ENCODE results near the gene TEX44.
A peak's percentile ranks its signal among the peaks of the same experiment; 100 is the strongest.

TEX44 gene

DNA sequence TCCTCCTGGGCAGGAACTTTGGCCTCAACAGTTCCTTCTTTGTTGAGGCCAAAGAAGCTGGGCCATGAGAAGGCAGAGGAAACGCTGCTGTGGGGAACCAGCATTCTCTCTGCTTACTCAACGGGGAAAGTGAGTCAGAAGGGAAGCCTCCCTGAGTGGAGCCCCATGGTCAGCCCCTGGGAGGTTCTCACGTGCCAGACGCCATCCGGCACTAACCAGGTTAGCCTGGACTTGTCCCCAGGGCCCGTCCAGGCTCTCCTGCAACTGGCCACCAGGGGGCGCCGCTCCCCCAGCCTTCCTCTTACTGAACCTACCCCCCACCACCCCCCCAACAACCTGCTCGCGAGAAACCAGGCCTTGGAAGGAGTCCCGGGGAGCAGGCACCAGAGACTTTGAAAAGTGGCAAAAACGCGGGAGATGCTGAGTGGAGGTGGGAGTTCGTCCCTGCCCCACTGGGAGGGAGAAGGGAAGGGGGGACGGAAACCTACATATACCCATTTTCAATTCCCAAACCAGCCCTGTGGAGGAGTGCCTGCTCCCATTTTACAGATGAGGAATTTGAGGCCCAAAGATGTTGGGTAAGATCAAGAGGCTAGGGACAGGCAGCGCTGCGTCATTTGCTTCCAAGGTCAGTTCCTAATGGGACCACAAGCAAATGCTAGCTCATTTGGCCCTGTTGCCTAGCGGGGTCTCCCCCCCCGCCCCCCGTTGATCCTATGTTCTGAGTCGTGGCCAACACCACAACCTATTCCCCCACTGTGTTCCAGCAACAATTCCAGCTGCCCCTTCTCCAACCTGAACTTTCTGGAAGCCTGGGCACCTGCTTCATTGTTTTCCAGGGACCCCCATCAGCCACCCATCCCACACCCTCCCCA is 20.0 kb downstream of the TEX44 start:
- Mint-ChIP-seq H3K27ac (peak overlapping the region; percentile 98), H3K9me3 (no peaks in the 10 kb centered on the region), H3K4me3 (peak overlapping the region; percentile 86), H3K4me1 (peaks cover 53% of the 10 kb centered on the region), H3K36me3 (no peaks in the 10 kb centered on the region), H3K27me3 (no peaks in the 10 kb centered on the region)

DNA sequence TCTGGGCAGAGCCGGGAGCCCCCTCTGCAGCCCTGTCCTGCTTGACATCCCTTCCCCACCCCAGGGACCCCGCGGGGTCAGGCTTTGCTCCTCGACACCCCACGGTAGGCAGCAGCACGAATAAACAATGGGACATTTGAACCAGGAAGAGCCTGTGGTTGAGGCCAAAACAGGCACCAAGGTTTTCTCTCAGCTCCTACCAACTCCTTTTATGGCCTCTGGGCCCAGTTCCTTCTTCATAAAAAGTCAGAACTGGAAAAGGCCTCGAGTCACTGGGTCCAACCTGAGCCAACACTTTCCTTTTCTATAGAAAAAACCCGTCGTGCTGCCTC is 20.6 kb downstream of the TEX44 start:
- Mint-ChIP-seq H3K27ac (peak overlapping the region; percentile 98), H3K36me3 (no peaks in the 10 kb centered on the region), H3K4me1 (peaks cover 53% of the 10 kb centered on the region), H3K27me3 (no peaks in the 10 kb centered on the region), H3K4me3 (peak overlapping the region; percentile 86), H3K9me3 (no peaks in the 10 kb centered on the region)

DNA sequence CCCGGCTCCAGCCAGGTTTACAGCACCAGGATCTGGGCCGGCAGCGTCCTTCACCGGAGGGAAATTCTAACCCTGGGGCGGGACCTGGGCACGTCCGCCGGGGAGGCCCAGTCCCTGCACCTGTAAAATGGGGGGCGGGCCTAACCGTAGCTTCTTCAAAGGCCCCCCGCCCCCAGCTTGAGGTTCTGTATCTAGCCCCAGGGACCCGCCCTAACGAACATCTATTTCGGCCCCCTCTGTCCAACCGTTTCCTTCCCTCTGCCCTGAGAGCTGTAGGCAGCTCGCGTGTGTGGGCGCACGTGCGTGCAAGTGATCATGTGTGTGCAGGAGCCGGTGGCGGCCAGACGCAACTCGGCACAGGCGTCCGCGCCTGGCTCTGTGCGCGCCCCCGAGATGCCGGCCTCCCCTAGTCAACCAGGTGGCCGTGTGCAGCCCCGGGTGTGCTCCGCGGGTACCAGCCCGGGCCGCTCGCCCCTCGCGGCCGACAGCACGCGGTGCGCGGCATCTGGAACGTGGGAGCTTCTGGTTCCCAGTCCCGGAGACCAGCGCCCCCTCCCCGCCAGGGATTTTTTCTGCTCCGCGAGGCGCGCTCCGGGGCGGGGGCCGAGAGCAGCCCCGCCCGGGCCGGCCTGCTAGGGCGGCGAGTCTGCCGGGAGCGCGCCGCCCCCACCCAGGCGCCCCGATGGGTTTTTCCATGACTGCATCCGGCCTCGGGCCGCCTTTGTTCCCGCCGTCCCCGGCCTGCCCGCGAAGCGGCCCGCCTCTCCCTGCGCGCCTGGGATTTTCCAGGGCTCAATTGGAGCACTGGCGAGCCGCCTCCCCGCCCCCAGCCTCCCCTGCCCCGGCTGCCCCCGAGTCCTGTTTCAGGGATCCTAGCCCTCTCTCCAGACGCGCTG is 21.2 kb downstream of the TEX44 start:
- Mint-ChIP-seq H3K27me3 (no peaks in the 10 kb centered on the region), H3K4me1 (peaks cover 53% of the 10 kb centered on the region), H3K27ac (peak overlapping the region; percentile 98), H3K9me3 (no peaks in the 10 kb centered on the region), H3K4me3 (peak overlapping the region; percentile 88), H3K36me3 (no peaks in the 10 kb centered on the region)

DNA sequence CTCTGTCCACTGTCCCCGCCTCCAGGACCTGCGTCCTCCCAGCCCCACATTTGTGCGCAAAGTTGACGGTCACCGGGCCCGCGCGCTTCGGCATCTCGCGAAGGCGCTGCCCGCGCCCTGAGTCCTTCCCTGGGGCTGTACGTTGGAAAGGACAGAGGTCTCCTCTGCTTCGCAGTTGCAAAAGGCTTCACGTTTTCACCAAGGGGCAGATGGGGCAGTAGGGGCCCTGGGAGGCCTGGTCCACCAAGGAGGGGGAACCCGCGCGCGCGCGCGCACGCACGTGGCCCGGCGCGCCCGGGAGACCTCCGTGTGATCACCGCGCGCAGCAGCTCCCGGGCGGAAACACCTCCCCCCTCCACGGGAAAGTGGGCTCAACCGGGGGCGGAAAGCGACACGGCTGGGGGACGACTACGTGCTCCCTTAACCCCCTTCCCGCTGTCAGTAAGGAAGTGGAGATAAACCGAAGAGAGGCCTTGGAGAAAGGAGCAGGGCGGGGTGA is 21.9 kb downstream of the TEX44 start:
- no peaks in the 10 kb centered on the region for H3K36me3 Mint-ChIP-seq
- H3K27me3 Mint-ChIP-seq: no peaks in the 10 kb centered on the region
- H3K27ac Mint-ChIP-seq: peak overlapping the region; percentile 93
- H3K4me3 Mint-ChIP-seq: peak overlapping the region; percentile 88
- H3K9me3 Mint-ChIP-seq: no peaks in the 10 kb centered on the region
- H3K4me1 Mint-ChIP-seq: peaks cover 53% of the 10 kb centered on the region

DNA sequence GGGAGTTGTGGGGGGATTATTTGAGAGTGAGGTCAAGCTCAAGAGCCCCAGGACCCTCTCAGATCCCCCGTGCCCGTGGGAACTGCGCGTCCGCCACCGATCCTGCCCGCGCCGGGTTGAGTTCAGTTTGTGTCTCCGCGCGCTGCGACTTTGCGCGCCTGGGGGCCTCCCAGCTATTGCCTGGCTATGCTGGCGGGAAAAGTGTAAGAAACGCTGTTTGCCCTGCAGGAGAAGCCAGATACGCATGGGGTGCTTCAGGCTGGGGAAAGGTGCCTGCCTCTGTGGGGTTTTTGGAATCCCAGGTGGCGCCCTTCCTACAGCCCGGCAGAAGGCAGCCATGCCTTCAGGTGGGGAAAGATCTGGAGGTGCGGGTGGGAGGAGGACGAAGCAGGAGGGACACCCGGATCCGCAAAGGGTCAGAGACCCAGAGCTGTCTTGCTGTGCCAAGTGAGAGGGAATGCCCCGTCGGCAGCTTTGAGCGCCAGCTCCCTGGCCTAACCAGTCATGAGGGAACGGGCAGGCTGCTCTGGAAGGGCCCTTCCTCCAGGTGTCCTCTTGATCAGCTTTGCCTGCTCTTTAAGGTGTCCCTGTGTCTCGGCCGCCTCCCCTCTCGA is 22.5 kb downstream of the TEX44 start:
- Mint-ChIP-seq H3K4me3 (peak overlapping the region; percentile 88), H3K27ac (peak overlapping the region; percentile 93), H3K9me3 (no peaks in the 10 kb centered on the region)

DNA sequence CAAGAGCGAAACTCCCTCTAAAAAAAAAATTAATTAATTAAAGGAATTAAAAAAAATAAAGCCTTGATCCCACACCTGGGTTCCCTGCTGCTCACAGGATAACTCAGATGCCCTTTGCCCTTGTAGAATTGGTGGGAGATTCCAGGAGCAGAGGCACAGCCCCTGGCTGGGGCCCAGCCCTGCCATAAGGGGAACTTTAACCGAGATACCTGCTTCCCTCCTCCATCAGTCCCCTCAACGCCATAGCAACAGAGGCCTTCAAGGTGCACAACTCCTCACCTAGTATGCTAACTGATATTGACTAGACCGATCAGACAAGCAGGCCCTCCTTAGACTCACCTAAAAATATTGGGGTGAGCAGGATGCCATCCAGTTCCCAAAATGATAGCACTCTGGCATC is 23.6 kb downstream of the TEX44 start:
- peak overlapping the region; percentile 49 for H3K4me3 Mint-ChIP-seq
- H3K9me3 Mint-ChIP-seq: no peaks in the 10 kb centered on the region
- H3K27ac Mint-ChIP-seq: peak overlapping the region; percentile 86
- H3K4me1 Mint-ChIP-seq: peaks cover 49% of the 10 kb centered on the region
- H3K36me3 Mint-ChIP-seq: no peaks in the 10 kb centered on the region
- no peaks in the 10 kb centered on the region for H3K27me3 Mint-ChIP-seq

More for the DNA sequence above, 22.5 kb downstream of the TEX44 start:
- no peaks in the 10 kb centered on the region for H3K36me3 Mint-ChIP-seq
- peaks cover 53% of the 10 kb centered on the region for H3K4me1 Mint-ChIP-seq
- no peaks in the 10 kb centered on the region for H3K27me3 Mint-ChIP-seq

DNA sequence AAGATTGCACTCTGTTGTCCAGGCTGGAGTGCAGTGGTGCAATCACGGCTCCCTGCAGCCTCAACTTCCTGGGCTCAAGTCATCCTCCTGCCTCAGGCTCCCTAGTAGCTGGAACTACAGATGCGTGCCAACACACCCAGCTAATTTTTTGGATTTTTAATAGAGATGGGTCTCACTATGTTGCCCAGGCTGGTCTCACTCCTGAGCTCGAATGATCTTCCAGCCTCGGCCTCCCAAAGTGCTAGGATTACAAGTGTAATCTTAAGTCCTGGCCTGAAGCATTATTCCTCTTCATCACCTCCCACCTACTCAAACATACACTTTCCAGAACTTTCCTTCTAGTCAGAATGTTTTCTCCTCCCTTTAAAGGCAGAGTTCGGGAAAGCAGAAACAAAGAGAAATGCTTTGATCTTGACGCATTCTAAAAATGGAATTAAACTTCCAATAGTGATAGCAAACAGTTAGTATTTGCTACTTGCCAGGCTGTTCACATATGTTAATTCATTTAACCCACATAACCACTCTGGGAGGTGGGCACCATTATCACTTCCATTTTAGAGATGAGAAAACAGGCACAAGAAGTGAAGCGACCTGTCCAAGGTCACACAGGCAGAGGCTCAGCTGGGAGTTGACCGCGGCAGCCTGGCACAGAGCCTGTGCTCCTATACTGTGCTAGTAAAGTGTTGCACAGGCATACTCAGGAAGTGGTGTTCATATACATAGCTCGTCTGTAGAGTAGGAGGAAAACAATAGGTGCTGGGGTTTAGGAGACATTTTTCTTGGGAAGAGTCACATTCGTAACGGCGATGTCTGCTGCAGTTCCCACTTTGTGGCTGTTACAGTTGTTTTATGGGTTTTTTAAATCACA is 24.6 kb downstream of the TEX44 start:
- peaks cover 39% of the 10 kb centered on the region for H3K4me1 Mint-ChIP-seq
- H3K27me3 Mint-ChIP-seq: no peaks in the 10 kb centered on the region
- no peaks in the 10 kb centered on the region for H3K36me3 Mint-ChIP-seq
- no peaks in the 10 kb centered on the region for H3K9me3 Mint-ChIP-seq
- no peak overlapping the region for H3K27ac Mint-ChIP-seq
- no peak overlapping the region for H3K4me3 Mint-ChIP-seq

DNA sequence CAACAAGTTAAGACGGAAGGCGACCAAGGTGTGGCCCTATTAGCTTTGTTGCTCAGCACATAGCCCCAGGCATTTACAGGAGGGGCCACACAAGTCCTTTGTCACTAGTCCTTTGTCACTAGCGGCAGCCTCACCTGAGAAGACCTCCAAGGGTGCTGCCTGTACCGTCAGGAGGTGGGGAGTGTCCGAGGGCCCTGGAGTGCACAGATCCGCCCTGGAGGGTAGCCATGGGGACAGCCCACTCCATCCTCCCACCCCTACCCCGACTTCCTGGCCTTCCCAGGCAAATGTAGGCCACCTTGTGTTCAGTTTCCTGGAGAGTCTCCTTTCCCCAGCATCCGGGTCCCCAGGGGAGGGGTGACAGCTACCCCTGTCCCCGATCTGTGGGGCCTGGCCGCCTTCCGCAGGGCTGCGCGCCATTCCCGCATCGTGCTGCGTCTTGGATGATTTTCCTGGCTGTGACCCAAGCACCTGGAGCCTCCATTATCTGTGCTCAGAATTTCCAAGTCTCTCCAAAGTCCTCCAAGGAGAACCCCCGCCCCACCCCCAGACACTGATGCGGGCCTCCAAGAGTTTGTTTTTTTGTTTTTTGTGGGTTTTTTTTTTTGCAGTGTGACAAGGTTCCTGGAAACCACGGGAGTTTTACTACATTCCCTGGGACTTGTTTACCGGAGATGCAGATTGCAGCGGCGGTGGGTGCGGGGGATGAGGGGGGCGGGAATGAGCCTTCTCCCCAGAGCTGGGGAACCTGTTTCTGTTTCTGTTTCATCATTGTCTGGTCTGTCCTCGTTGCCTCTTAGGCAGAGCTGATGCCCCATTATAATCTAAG is 28.6 kb downstream of the TEX44 start:
- no peaks in the 10 kb centered on the region for H3K9me3 Mint-ChIP-seq
- H3K4me3 Mint-ChIP-seq: no peak overlapping the region
- no peaks in the 10 kb centered on the region for H3K36me3 Mint-ChIP-seq
- no peaks in the 10 kb centered on the region for H3K27me3 Mint-ChIP-seq
- peaks cover 13% of the 10 kb centered on the region for H3K4me1 Mint-ChIP-seq
- H3K27ac Mint-ChIP-seq: no peak overlapping the region

DNA sequence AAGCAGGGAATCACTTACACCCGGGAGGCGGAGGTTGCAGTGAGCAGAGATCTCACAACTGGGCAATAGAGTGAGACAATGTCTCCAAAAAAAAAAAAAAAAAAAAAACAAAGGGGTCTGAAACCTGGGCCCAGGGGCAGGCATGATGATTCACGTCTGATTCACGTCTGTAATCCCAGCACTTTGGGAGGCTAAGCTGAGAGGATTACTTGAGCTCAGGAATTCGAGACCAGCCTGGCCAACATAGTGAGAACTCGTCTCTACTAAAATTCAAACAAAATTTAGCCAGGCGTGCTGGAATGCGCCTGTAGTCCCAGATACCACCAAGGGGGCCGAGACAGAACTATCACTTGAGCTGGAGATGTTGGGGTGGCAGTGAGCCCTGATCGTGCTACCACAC is 30.3 kb downstream of the TEX44 start:
- no peaks in the 10 kb centered on the region for H3K36me3 Mint-ChIP-seq
- no peak overlapping the region for H3K4me3 Mint-ChIP-seq
- H3K4me1 Mint-ChIP-seq: peaks cover 5% of the 10 kb centered on the region
- no peaks in the 10 kb centered on the region for H3K27me3 Mint-ChIP-seq
- H3K27ac Mint-ChIP-seq: no peak overlapping the region
- no peaks in the 10 kb centered on the region for H3K9me3 Mint-ChIP-seq

DNA sequence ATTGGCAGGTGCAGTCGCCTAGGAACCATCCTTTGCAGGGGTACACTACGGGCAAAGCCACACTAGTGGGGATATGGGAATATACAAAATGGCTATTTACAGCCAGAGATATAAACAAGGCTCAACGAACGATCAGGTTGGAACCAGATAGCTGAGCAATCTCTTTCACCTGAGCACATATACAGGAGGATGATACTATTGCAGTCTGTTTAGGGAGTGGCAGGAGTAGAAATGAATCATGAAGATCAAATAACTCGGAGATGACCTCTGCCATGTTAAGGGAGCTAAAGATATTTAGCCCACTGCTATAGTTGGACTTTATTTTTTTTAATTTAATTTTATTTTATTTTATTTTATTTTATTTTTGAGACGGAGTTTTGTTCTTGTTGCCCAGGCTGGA is 33.8 kb downstream of the TEX44 start:
- Mint-ChIP-seq H3K9me3 (no peaks in the 10 kb centered on the region), H3K36me3 (no peaks in the 10 kb centered on the region), H3K27me3 (no peaks in the 10 kb centered on the region), H3K27ac (no peak overlapping the region), H3K4me3 (no peak overlapping the region), H3K4me1 (peaks cover 6% of the 10 kb centered on the region)

DNA sequence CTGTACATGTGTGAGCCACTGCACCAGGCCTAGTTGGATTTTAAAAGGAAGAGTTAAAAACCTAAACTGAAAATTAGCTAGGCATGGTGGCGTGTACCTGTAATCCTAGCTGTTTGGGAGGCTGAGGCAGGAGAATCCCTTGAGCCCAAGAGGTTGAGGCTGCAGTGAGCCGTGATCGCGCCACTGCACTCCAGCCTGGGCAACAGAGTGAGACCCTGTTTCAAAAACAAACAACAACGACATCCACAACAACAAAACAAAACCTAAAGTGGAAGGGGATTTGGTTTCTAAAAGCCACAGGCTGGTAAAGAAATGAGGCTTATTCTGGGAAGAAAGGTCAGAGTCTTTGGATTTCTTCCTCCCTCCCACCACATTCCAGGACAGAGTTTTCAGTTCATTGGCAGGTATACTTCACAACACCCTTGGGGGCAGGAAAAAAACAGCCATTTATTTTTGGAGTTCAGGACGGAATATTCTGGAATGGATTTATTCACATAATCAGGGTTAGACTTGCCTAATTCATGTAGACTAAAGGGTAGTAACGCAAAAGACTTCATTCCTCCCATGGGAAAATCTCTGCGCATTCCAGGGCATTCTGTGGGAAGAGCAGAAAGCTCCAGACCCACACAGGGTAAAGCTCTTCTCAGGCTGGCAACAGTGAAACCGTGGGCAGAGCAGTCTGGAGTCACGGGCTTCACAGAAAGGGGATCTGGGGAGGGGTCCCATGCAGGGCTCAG is 34.9 kb downstream of the TEX44 start:
- H3K27ac Mint-ChIP-seq: no peak overlapping the region
- H3K4me3 Mint-ChIP-seq: no peak overlapping the region
- H3K9me3 Mint-ChIP-seq: no peaks in the 10 kb centered on the region
- H3K4me1 Mint-ChIP-seq: peaks cover 6% of the 10 kb centered on the region
- H3K36me3 Mint-ChIP-seq: no peaks in the 10 kb centered on the region
- H3K27me3 Mint-ChIP-seq: no peaks in the 10 kb centered on the region

DNA sequence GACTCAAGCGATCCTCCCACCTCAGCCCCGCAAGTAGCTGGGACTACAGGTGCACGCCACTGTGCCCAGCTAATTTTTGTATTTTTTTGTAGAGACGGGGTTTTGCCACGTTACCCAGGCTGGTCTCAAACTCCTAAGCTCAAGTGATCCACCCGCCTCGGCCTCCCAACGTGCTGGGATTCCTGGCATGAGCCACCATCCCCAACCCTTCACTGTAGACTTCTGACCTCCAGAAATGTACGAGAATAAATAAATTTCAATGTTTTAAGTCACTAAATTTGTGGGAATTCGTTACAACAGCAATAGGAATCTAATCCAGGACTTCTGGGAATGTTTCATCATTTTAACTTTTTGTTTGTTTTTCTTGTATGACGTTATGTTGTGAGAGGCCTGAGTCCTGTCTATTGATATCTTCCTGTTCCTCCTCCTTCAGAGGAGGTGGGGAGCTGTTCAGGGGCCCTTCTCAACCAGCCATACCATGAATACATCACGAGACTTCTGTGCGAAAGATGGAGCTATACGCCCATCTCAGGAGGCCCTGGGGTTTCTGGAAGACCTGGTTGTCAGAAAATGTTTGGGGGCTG is 40.0 kb downstream of the TEX44 start:
- H3K36me3 Mint-ChIP-seq: no peaks in the 10 kb centered on the region
- no peak overlapping the region for H3K27ac Mint-ChIP-seq

DNA sequence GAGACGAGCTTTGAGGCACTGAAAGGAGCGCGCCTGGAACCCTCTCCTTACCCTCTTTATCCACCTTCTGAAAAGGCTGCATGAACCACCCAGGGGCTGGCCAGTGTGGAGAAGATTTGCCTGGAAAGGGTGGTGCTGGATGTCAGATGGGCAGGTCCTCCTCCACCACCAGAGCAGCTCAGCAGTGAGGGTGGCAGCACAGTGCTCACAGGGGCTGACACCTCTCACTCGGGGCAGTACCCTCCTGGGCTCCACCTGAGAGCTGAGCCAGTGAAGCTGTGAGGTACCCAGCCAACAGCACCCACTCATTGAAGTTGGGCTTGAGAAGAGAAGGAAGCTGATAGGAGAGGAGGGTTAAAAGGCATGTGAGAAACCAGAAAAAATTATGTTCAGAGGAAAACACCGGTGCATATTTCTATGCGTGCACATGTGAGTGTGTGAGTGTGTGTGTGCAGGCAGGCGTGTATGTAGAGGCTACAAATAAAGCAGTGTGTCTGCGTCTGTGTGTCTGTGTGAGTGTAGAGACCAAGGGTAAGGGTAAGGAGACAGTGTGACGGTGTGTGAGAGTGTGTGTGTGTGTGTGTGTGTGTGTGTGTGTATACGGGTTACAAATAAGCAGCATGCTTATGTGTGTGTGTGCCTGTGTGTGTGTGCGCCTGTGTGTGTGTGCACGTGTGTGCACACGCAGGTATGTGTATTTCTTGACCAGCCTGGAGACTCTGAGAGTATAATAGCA is 40.7 kb downstream of the TEX44 start:
- Mint-ChIP-seq H3K36me3 (no peaks in the 10 kb centered on the region), H3K27me3 (no peaks in the 10 kb centered on the region), H3K4me3 (no peak overlapping the region), H3K27ac (no peak overlapping the region), H3K9me3 (no peaks in the 10 kb centered on the region), H3K4me1 (no peaks in the 10 kb centered on the region)

More for the DNA sequence above, 40.0 kb downstream of the TEX44 start:
- H3K4me3 Mint-ChIP-seq: no peak overlapping the region
- no peaks in the 10 kb centered on the region for H3K27me3 Mint-ChIP-seq
- H3K4me1 Mint-ChIP-seq: peaks cover 4% of the 10 kb centered on the region
- H3K9me3 Mint-ChIP-seq: no peaks in the 10 kb centered on the region

Measured in activated naive CD4-positive, alpha-beta T cell treated with anti-CD3 and anti-CD28 coated beads, Interleukin-2, amount 50 U/mL, for 24 hours (primary cell).